DOHH2 (cell line): ENCODE results near the gene FUT1.

Source experiments
- H3F3A ChIP-seq: fragments of 200-600 bp; sonication (generic), shearing (Covaris generic); 2 replicates; pipeline ENCODE4 v1.6.0; 2016; ENCODE audit warnings: antibody characterized with exemption, mild to moderate bottlenecking; ENCODE audit not compliant: control insufficient read depth, insufficient read depth
- H3K27ac ChIP-seq: fragments of 200-600 bp; sonication (generic); 2 replicates; pipeline ENCODE4 v1.5.1; 2014; ENCODE audit warnings: low read depth, mild to moderate bottlenecking, low read length, moderate library complexity
- H3K27me3 ChIP-seq: fragments of 200-600 bp; sonication (generic); 2 replicates; pipeline ENCODE4 v1.6.1; 2014; ENCODE audit warnings: mild to moderate bottlenecking, low read length, mixed read lengths; ENCODE audit not compliant: control insufficient read depth
- H3K36me3 ChIP-seq: fragments of 200-600 bp; sonication (generic); 2 replicates; pipeline ENCODE4 v1.6.1; 2014; ENCODE audit warnings: mild to moderate bottlenecking, low read length, moderate library complexity, mixed read lengths; ENCODE audit not compliant: control insufficient read depth
- H3K4me1 ChIP-seq: fragments of 200-600 bp; sonication (generic); 2 replicates; pipeline ENCODE4 v1.6.1; 2014; ENCODE audit warnings: mild to moderate bottlenecking, low read length, mixed read lengths; ENCODE audit not compliant: control insufficient read depth
- H3K4me2 ChIP-seq: fragments of 200-600 bp; sonication (generic); 2 replicates; pipeline ENCODE4 v1.6.0; 2014; ENCODE audit warnings: mild to moderate bottlenecking, low read length, moderate library complexity
- H3K4me3 ChIP-seq: fragments of 200-600 bp; sonication (generic); 2 replicates; pipeline ENCODE4 v1.5.1; 2014; ENCODE audit warnings: mild to moderate bottlenecking, low read length, mixed read lengths
- H3K79me2 ChIP-seq: fragments of 200-600 bp; sonication (generic); 2 replicates; pipeline ENCODE4 v1.6.1; 2014; ENCODE audit warnings: mild to moderate bottlenecking, low read length, mixed read lengths; ENCODE audit not compliant: control insufficient read depth
- H3K9me2 ChIP-seq: fragments of 200-600 bp; sonication (generic); replicated peaks from 2 replicates; pipeline ENCODE4 v1.6.1; 2014; ENCODE audit warnings: mild to moderate bottlenecking, low read length, mixed read lengths; ENCODE audit not compliant: control insufficient read depth
- H3K9me3 ChIP-seq: fragments of 200-600 bp; sonication (generic); 2 replicates; pipeline ENCODE4 v1.6.1; 2014; ENCODE audit warnings: antibody characterized with exemption, low read length, mixed read lengths; ENCODE audit not compliant: control insufficient read depth, insufficient read depth
- H4K20me1 ChIP-seq: fragments of 200-600 bp; sonication (generic); 2 replicates; pipeline ENCODE4 v1.6.0; 2014; ENCODE audit warnings: low read depth, mild to moderate bottlenecking, antibody characterized with exemption, low read length, moderate library complexity; ENCODE audit not compliant: control insufficient read depth, insufficient read depth
- CTCF ChIP-seq: fragments of 200-600 bp; sonication (generic); IDR thresholded peaks from one replicate; pipeline ENCODE4 v1.5.1; 2014; ENCODE audit warnings: antibody characterized with exemption, mild to moderate bottlenecking, low read depth, low read length; ENCODE audit not compliant: poor library complexity, severe bottlenecking
- EZH2phosphoT487 ChIP-seq: fragments of 200-600 bp; sonication (generic); IDR thresholded peaks from 2 replicates; pipeline ENCODE4 v1.6.1; 2017; ENCODE audit warnings: borderline replicate concordance, mild to moderate bottlenecking, antibody characterized with exemption, low read length, moderate library complexity, mixed read lengths

FUT1 gene

DNA sequence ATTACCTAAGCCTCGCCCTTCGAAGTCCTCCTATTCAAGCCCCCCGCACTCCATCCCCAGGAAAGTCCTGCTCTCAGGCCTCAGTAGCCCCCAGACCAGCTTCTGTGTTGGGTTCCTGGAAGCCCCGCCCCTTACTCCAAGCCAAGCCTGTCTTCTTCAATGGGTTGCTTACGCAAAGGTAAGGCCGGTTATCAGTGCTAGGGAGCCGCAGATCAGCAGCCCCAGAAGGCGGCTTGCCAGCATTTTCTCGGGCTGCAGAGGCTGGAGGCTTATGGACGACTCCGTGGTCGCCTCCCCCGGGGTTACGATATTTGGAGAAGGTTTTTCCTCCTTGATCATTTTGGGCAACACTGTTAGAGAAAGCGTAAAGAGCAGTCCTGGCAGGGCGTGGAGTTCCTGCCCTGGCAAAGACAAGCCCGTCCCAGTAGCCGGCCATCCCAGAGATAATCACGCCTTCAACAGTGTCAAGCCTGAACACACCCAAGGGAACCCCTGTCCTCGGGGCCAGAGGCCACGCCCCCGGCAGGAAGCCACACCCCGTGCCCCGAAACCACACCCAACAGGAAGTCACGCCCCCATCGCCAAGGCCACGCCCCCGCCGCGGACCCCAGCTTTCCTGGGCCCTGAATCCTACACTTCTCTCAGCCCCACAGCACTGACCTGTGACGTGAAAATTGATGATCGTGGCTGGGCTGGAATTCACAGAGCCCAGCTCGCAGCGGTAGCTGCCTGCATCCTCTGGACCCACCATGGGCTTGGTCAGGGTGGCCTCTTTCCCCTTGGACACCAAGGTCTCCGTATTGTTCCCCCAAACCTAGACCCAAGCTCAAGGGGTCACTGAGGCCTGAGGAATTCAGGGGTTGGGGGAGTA is 11.1 kb downstream of the FUT1 start:
- Histone ChIP-seq H3K9me2 (no peaks in the 10 kb centered on the region), H3K79me2 (no peaks in the 10 kb centered on the region), H3K4me3 (peak overlapping the region; percentile 21; the same call in 1 of the 2 replicates), H3K4me1 (peaks cover 22% of the 10 kb centered on the region), H3K27me3 (0 out of 2 replicates have a peak, but pooled peaks cover 6% of the 10 kb centered on the region), H3K4me2 (peak overlapping the region; percentile 41), H4K20me1 (no peaks in the 10 kb centered on the region), H3F3A (peaks cover 3% of the 10 kb centered on the region; the same call in 1 of the 2 replicates), H3K27ac (no peak overlapping the region), H3K9me3 (no peaks in the 10 kb centered on the region), H3K36me3 (no peaks in the 10 kb centered on the region)
- TF ChIP-seq EZH2phosphoT487 (no peak), CTCF (no peak)

DNA sequence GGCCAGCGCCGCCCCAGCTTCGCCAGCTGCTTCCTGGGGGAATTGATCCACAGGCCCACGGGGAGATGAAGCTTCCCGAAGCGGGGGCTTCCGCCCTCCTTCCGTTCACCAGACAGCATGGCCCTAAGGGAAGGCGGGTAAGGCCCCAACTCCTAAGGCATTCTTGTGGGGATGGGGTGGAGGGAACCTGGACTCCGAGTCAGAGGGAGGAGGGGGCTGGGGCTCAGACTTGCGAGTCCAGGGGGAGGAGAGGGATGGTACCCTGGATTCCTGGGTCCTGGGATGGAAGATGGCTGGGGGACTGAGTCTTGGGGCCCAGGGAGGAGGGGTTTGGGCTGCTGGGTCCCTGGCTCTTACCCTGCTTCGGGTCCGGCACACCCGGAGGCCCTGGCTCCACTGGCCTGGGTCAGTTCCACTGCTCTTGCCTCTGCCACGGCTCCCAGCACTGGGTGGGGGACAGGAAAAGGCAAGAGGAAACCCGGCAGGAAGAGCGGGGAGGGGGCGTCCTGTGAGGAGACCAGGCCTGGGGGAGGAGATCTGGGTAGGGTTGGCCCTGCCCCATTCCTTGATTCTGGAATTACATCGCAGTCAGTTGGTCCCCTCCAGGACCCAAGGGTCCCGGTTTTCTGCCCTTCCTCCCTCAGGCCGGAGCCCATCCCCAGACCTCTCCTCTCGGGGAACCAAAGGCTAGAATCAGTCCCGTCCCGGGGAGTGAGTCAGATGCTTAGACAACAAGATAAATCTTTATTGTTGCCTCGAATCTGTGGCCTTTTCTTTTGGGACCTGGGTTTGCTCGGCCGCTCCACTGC is 12.1 kb downstream of the FUT1 start, which contains the start of gene RASIP1:
Gene RASIP1, minus strand, starts transcription at position 447 of the 809 bp plus-strand sequence. Its CDS starts 328 bp downstream, at position 119.
- 0 out of 2 replicates have a peak, but pooled peaks cover 6% of the 10 kb centered on the region for H3K27me3 ChIP-seq
- H3K4me3 ChIP-seq: 0 out of 2 replicates have a peak within 1 kb of the TSS, but pooled peaks have one; percentile 21
- no peaks in the 10 kb centered on the region for H3K9me2 ChIP-seq
- peak within 1 kb of the TSS; percentile 41 for H3K4me2 ChIP-seq
- H3K9me3 ChIP-seq: no peaks in the 10 kb centered on the region
- no peaks in the 10 kb centered on the region for H4K20me1 ChIP-seq
- no peak within 1 kb of the TSS for H3K27ac ChIP-seq
- peaks cover 3% of the 10 kb centered on the region; the same call in 1 of the 2 replicates for H3F3A ChIP-seq
- H3K36me3 ChIP-seq: no peaks in the 10 kb centered on the region
- TF ChIP-seq CTCF: no peak
- TF ChIP-seq EZH2phosphoT487: no peak
- H3K4me1 ChIP-seq: peaks cover 22% of the 10 kb centered on the region
- no peaks in the 10 kb centered on the region for H3K79me2 ChIP-seq

DNA sequence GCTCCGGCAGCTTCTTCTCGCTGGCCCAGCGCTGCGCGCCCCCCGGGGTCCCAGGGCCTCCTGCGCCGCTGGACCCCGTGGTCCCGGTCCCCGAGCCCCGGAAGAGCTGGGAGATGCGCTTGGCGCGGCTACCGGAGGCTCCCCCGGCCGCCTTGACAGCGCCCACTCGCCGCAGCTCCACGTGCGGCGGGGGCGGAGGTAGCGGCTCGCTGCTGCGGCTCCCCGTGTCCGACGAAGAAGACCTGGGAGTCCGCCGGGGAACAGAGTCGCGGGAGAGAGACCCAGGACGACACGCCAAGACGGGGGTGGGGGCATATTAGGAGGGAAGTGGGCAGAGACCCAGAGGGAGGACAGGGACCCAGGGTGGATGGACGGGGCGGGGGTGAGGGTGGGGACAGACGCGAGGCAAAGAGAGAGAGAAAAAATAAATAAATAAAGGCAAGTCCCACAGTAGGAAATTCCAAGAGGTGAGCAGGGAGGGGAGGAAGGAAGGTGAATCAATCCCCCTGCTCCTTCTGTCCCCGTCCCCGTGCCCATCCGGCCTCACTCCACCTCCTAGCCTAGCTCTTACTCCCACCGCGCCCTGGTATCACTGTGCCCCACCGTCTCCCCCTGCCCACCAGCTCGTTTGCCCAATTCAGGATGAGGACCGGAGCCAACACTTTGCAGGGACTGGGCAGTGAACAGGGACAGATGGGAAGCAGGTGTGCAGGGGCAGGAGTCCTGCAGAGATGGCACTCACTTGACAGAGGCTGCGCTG is 12.9 kb downstream of the FUT1 start:
- H3K9me2 ChIP-seq: no peaks in the 10 kb centered on the region
- no peak overlapping the region for H3K4me3 ChIP-seq
- TF ChIP-seq CTCF (no peak), EZH2phosphoT487 (no peak)
- no peaks in the 10 kb centered on the region for H4K20me1 ChIP-seq
- no peaks in the 10 kb centered on the region for H3K79me2 ChIP-seq
- peaks cover 3% of the 10 kb centered on the region; the same call in 1 of the 2 replicates for H3F3A ChIP-seq
- H3K36me3 ChIP-seq: no peaks in the 10 kb centered on the region
- peak overlapping the region; percentile 55; the same call in 1 of the 2 replicates for H3K4me2 ChIP-seq
- H3K27me3 ChIP-seq: 0 out of 2 replicates have a peak, but pooled peaks cover 6% of the 10 kb centered on the region
- H3K4me1 ChIP-seq: peaks cover 22% of the 10 kb centered on the region
- no peaks in the 10 kb centered on the region for H3K9me3 ChIP-seq
- H3K27ac ChIP-seq: no peak overlapping the region
